ENCODE measurements around the gene NEK6. TPM values are rescaled to one million over a fixed set of nuclear protein-coding genes. Genes with fewer than 3 reads are reported as not detected.

NEK6 gene
- total RNA-seq, 1 experiment from 2014 or later = 43.9 TPM

DNA sequence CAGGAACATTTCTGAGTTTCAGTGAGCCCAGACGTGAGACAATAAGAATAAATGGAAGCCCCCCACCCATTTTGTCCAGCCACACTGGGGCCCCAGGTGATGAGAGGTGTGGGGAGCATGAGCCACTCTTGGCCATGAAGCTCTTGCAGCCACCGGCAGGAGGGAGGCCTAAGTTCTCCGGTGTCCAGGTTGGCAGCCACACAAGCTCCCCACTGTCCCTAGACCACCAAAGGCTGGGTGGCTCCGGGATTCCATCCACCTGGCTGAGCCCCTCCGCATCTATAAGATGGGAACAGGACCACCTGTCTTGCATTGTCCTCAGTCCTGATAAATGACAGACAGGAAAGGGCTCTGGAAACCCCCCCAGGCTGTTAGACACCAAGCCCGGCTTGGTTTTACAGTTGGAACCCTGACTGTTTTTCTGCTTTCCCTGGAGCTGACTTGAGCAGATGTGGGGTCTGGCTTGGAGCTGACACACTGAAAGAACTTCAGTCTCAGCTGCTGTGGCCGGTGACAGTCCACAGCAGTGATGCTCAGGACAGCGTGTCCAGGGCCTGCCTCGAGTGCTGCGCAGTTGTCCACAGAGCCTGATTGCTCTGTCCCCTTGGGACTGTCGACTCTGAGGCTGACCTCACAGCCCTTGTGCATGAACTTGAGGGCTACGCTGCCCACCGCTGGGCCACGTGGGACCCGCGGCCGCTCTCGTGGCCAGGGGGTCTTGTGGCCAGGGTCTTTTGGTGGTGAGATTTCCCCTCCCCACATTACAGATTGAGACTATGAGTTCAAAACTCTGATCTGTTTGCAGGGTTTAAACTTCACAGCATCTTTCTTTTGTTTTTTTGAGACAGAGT is 82.7 kb downstream of the NEK6 start:
- DNase-seq (ENCODE audit: low read depth) = no peak

DNA sequence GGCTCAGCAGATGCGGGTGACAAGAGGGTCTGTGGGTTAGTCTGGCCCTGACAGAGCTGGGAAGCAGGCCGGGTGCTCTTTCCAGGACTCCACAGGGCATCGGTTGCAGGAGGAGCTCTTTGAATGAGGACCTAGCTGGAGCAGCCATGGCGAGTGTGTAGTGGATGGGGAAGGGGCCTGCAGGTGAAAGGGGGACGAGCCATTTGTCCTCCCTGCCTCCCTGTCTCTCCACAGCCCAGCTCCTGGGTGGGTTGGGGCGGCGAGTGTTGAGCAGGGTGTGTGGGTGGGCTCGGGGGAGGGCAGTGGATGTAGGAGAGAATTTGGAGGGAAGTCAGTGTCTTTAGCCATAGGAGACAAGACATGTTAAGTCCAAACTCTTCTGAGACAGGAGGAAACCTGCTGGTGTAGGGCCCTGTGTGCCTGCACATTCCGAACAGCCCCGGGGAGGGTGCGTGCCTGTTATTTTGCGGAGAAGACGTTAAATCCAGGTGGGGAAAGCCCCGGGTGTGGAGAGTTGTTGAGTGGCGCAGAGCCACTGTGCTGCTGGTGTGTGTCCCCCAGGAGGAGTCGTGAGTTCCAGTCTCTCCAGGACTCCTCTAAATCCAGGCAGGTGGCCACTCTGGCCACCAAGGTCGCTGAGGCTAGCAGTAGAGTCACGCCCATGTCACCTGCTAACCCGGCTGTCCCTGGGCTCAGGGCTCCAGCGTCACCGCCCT is 83.9 kb downstream of the NEK6 start:
- no peak for DNase-seq (ENCODE audit: low read depth)

DNA sequence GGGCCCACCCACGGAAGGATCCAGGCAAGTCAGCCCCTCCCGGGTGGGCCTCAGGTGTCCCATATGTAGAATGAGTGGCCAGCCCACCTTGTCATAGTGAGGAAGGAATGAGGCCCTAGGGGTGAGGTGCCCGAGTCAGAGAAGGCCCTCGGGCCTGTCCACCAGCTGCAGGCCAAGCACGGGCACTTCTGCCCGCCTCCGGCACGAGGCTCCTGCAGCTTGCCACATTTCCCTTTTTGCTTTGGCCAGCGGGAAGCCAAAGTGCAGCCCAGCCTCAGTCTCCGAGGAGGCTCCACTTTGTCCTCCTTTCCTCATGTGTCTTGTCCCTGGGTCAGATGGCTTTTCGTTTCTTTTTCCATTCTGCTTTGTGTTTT is 84.6 kb downstream of the NEK6 start:
- DNase-seq (ENCODE audit: low read depth) = no peak

DNA sequence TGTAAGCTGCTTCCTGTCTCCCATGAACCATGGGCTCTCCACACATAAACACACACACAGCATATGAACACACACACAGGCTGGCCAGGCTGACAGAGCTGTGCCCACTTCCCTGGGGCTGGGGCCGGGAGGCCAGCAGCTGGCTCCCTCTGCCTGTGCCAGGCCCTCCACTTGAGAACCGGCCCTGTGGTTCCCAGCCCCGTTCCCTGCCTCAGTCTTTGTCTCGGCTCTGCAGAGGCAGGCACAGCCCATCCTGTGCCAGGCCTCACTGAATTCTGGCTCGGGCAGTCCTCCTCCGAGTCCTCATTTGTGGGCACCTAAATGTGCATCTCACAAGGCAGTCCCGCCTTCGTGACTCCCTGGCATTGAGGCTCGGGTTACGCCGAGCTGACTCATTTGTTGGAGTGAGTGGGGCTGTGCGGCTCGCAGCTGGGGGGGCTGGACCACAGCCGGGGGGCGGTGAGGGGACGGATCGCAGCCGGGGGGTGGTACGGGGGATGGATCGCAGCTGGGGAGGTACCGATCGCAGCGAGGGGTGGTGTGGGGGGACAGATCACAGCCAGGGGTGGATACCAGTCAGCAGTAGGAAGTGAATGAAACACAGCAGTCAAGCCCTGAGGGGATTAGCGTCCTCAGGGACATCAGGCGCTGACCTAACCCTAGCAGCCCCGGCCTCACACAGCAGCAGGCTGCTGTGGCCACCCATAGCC is 85.2 kb downstream of the NEK6 start:
- peak; percentile 89 for DNase-seq (ENCODE audit: low read depth)

DNA sequence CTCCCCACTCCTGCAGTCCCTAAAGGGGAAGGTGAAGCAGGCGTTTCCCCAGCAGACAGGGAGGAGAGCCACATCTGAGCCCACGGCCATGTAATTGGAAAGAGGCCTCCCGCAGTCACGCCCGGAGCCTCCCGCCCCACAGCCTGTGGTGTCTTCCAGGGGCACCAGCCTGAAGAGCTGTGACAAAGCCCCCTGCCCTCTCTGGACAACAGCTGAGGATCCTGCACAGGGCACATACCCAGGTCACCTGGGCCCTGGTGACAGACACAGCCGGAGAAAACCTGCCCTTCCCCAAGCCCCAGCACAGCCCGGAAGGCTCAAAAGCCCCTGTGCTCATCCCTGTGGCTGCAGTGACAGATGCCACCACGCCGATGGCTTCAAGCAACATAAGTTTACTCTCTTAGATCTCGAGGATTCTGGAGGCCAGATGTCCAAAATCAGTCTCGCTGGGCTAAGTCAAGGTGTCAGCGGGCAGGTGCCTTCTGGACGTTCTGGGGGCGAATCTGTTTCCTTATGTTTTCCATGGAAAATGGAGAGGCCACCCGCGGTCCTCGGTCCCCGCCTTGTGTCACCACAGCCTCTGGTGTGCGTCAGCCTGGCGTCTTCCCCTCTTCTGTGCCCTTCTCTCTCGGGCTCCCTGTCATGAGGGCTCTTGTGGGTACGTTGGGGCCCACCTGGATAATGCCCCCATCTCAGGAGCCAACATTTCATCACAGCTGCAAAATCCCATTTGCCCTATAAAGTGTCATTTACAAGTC is 86.0 kb downstream of the NEK6 start:
- no peak for DNase-seq (ENCODE audit: low read depth)

DNA sequence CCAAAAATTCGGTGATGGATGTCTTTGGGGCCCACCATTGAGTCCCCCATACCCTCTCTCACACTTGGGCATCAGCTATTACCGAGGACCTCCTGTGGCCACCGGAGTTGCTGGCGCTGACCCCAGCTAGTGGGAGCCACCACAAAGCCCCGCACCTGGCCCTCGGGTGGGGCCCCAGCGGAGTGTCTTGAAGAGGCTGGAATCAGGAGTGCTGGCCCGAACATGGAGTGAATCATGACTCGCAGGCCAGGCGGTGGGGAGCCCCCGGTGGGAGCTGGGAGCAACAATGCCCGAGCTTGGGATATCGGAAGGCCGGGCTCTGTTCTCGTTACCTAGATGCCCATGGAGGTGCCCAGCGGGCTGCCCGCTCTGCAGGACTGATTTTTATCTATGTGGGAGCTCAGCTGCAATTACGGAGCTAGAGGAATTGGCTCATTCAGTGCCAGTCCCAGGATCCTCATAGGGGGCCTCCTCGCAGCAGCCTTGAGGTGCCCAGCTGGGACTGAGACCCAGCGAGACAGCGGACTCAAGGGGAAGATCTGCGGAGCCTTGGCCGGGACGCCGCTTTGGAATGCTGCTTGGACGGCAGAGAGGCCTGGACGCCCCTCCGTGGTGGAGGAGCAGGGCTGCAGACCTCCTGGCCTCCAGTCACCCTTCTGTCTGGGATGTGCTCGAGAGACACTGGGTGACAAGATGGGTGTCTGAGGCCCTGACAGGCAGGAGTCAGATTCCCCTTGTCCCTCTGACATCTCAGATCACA is 86.7 kb downstream of the NEK6 start:
- DNase-seq (ENCODE audit: low read depth) = no peak

DNA sequence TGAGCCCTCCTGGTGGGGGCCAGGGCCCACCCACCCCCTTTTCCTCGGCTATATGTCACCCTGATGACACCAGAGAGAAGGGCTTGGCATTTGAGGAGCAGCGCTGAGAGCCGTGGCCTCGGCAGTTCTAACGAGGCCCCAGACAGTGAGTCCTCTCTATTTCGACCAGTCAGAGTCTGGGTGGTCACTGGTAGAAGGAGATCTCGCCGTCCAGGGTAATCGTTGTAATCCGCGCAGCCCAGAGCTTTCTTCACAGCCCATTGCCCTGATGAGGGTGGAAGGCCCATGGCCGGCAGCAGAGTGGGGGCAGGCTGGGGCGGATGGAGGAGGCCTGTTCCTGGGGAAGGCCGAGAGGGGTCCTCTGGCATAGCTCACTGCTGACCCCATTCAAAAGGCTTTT is 87.3 kb downstream of the NEK6 start:
- DNase-seq (ENCODE audit: low read depth) = no peak

DNA sequence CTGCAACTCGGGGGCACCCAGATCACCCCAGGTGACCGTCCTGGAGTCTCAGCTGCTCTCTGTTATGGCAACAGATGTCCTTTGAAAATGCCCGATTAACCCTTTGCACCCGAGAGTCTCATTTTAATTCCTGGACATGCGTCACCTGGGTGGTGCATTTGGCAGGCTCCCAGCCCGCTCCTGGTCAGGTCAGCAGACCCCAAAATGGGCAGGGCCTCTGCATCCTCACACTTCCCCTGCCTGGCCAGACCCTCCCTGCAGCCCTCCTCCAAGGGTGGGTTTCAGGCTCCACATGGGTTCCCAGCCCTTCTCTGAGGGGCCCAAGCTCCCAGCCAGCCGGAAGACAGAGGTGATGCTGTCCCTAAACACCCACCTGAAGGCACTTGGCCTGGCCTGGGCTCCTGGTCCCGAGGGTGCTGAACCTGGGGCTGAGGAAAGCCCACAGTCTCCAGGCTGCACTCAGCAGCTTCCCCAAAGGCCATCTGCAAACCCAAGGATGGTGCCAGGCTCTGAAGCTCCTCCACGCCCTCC is 88.1 kb downstream of the NEK6 start:
- DNase-seq (ENCODE audit: low read depth) = no peak

DNA sequence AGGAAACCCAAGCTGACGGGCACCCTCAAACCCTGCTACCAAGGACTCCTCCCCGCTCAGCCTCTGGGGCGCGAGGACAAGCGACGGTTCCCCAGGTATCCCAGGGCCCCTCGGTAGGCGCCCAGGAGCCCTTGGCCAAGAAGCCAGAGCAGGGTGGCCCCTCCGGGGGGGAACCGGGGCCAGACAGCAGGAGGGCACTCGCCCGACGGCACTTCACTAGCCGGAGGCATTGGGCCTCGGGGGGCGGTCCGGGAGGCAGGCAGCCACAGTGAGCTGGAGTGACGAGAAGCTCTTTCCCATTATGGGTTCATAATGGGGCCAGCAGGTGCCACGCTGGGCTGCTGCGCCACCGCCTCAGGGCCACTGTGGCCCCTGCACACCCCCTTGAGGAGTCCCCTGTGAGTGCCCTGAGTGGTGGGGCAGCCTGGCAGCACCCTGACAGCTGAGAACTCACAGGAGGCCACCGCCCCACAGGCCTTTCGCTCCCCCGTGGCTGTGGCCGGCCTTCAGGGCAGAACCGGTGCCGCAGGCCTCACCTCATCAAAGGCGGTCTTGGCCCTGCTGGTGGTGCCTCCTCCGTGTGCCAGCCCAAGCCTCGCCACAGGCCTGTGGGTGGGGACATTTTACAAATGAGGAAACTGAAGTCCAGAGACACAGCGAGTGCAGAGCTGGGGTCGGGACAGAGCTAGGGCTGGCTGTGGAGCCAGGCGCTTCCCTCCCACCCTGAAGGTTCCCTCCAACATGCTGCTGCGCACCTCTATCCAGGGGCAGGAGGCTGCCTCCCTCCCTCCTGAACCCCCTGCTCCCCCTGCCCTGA is 88.8 kb downstream of the NEK6 start:
- no peak for DNase-seq (ENCODE audit: low read depth)

DNA sequence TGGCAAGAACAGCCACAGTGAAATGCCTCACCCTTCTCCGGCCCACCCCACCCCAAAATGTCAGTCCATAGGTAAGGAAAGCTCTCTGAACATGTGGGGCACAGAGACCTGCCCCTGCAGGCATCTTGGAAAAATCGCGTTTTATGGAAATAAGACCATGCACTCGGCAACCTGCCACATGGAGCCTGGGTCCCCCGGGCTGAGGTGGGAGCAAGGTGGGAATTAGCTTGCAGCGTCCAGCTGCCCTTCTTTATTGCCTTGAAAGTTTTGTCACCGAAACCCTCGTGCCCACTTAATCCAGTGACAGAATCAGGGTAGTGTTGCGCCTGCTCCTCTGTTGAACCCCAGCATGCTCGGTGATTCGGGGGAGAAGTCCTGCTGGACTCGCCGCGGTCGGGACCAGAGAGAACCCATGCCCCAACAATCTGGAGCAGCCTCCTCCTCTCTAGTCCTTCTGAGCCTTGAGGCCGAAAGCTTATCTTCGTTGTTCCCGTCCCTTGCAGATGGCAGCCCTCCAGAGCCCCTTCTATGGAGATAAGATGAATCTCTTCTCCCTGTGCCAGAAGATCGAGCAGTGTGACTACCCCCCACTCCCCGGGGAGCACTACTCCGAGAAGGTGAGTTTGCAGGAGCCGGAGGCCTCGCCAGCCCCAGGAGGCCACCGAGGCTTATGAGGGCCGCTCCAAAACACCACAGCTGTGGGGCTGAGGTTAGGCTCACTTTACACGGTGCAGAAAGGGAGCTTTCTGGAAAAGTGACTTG is 89.6 kb downstream of the NEK6 start:
- no peak for DNase-seq (ENCODE audit: low read depth)

DNA sequence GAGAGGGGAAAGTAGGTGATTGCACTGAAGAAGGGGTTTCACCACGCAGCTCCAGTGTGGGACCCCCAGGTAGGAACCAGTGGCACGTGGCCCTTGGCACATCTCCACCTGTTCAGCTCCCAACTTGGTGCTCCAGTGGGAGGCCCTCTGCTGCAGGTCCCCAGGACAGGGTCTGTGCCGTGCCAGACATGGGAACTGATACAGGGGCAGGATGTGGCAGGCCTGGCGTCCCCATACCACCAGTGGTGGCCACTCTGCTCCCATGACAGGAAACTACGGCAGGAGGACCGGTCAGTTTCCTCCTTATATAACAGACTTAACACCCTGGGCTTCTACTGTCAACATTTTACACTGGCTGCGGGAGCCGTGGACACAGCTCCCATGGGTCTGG is 90.2 kb downstream of the NEK6 start:
- no peak for DNase-seq (ENCODE audit: low read depth)

DNA sequence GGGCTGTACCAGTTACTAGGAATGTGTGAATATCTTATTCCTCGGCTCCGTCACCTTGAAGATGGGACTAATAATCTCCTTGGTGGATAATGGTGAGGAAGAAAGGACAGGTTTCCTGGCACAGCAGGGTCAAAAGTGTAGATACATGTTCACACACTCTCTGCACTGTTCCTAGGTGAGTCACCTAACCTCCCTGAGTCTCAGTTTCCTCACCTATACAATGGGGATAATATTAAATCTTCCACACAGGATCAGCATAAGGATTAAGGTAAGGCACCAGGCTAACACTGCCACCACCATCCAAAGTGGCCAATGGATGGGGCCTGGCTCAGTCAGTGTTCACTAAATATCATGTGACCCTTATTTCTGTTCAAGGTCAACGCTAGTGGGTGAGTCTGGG is 90.6 kb downstream of the NEK6 start:
- DNase-seq (ENCODE audit: low read depth) = no peak

DNA sequence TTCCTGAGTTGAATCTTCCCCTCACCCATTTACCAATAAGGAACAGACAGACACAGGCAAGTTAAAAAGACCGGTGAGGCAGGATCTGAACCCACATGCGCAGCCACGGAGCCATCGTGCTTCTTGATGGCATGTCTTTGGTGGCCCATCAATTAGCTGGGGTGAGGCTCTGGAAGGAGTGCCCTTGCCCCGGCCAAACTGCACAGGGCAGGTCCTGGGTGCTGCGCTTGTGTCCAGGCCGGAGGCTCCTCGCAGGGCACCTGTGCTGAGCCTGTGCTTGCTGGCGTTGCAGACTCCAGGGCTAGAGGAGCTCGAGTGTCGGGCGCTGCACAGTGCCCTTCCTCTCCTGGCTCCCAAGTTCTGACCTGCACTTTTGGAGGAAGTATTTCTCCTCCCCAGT is 91.1 kb downstream of the NEK6 start:
- DNase-seq (ENCODE audit: low read depth) = no peak

DNA sequence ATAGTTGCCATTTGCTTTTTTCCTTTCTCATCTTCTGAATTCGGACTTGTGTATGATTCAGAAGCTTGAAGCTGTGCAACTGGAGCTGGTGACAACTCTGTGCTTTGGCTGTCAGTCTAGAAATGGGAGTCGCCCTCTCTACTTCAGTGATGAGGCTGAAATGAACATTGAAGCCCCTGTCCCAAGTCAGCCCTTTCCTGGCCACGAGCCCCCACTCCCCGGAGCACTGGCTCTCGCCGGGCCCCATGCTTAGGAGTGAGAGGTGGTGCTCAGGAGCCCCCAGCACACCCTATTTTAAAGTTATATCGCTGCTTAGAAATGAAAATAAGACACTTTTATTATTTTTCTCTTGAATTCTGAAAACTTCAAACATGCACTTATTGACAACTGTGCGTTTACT is 91.5 kb downstream of the NEK6 start:
- no peak for DNase-seq (ENCODE audit: low read depth)

DNA sequence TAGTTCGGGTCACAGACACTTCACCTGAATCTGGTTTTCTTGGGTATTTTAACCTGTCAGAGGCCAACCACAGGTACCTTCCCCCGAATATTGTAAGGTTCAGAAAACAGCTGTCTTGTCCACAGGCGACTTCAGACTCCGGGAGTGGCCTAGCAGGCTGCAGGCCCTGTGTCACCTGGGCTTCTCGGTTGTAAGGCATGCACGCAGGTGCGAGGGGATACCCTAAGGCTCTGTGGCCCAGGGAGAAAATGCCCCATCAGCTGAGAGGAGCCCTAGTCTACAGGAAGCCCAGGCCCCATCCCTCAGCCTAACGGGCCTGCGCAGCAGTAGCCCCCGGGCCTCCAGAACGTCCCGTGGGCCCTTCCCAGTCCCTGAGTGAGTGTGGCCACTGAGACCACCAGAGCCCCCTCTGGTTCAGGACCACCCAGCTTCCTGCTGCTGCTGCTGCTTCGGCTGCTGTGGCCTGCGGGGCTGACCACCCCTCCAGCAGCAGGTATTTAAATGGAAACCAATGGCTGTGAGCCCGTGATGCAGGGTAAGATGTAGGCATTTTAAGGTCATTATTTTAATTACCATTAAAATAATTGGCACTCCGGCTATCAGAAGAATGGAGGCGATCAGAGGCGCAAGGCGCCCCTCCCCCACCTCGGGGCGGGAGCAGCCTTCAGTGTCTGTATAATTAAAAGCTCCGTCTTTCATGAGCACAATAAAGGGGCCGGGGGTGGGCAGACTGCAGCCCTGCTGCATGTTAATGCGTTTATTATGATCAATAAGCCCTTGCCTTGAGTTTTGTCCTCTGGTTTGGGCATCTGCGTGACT is 92.1 kb downstream of the NEK6 start:
- DNase-seq (ENCODE audit: low read depth) = no peak

DNA sequence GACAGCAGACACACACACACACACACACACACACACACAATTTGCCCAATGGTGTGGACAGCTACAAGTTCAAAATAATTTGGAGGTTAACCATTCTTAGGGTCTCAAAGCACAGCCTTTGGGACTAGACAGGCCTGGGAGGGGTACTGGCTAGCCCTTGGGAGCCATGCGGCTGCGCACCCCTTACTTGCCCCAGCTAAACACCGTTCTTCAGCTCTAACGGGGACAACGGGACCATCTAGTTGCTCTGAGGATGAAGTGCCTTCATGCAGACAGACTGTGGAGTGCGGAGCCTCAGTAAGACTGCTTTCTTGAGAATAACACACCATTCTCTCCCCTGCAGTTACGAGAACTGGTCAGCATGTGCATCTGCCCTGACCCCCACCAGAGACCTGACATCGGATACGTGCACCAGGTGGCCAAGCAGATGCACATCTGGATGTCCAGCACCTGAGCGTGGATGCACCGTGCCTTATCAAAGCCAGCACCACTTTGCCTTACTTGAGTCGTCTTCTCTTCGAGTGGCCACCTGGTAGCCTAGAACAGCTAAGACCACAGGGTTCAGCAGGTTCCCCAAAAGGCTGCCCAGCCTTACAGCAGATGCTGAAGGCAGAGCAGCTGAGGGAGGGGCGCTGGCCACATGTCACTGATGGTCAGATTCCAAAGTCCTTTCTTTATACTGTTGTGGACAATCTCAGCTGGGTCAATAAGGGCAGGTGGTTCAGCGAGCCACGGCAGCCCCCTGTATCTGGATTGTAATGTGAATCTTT is 92.9 kb downstream of the NEK6 start:
- no peak for DNase-seq (ENCODE audit: low read depth)

All from HT1080 (cell line).